Right hindlimb (tissue), 1 donor: ENCODE data around the gene CNNM2.
"Not testable (repeated sequence)": the region's sequence is repeated elsewhere in the genome, so short reads cannot be mapped to it uniquely, and the experiment has no call there.

Experiments used
- DNase-seq: peaks from one replicate; pipeline ENCODE4 v3.0.0-alpha.2; 2018

The CNNM2 gene

DNA sequence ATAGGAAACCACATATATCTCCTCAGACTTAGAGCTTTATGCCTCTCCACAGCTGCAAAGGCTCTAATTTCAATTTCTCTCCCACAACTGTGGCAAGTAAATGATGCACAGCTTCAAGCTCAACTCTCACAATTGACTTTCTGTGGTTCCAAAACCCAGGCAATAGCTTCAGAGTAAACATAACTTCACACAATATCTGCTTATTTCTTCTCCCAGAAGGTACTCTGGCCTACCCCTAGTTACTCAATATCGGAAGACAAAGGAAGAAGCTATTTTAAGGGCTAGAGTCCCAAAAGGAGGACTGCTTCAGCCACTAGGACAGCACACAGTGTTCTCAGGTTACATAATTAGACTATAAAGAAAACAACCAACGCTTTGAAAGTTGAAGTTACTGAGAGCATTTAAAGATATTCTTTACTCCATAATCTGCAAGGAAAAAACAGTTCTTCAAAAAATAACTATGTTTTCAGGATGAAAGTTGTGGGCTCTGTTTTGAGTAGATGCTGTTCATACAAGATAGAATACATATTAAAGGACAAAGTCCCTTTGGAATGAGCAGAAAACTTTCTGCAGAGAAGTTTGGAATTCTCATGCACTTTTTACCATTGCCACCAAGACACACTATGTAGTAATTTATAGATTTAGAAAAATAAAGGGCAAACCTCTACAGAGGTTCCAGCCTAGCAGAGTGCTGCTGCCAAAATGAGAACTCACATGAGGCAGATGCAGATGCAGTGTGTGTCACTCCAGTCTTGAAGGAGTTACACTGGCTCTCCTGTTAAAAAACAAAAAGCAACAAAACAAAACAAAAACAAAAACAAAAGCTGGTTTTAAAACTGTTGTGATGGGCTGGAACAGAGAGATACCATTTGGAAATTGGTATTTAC, 193.2 kb downstream of the CNNM2 start:
- peak; percentile 29 for DNase-seq

DNA sequence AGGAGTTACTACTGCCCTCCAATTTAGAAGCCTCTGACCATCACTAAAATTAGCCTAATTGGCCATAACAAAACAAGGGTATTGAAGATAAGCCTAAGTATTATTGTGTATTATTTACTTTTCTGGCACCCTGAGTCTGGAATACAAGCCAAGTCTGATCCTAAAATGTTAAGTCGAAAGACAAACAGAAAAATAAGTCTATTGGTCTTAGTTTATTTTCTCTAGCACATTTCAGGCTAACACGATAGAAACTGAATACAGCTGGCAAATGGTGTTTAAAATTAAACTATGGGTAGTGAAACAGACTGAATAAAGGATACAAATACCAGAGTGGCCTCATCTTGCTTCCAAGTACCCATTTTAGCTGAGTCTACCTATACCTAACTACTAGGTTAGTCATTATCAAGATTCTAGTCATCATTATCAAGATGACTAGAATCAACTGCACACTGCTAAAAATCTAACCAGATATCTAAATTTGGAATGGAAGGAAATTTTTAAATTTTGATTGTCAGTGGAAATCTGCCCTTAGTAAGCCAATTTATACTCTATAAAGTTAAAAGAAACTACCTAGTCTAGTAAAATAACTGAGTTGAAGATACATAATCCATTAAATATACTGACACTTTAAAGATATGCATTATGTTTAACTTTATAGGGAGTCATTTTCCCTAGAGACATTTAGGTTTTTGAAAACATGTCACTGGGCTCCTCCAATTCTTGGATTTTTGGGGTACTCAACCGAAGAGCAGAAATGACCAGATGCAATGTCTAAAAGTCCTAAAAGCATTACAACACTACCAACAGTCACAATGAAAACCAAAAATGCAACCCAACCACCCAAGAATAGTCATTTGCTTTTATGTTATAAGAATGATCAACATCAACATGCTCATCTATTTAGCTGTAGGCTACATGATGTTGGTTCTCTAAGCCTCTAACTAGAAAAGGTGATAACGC, 194.1 kb downstream of the CNNM2 start:
- no peak for DNase-seq

DNA sequence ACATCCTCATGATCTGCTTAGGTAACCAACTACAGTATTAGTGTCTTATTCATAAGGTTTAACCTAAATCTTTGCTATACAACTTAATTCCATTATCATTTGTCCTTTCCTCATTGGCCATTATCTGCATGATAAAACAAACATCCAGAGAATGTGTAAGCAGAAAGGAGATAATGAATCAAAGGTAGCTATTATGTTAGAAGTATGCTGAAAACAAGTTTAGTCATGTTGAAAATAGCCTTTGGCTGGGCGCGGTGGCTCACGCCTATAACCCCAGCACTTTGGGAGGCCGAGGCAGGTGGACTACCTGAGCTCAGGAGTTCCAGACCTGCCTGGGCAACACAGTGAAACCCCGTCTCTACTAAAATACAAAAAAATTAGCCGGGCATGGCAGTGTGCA, 196.8 kb downstream of the CNNM2 start:
- DNase-seq = no peak

DNA sequence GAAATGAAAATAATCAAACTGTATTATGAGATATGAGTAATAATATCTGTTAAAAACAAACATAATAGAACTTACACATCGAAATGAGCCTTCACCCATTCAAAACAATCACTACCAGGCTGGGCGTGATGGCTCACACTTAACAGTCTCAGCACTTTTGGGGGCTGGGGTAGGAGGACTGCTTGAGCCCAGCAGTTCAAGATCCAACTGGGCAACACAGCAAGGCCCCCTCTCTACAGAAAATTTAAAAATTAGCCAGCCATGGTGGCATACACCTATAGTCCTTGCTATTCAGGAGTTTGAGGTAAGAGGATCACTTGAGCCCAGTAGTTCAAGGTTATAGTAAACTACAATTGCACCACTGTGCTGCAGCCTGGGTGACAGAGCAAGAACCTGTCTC, 199.2 kb downstream of the CNNM2 start:
- no peak for DNase-seq

DNA sequence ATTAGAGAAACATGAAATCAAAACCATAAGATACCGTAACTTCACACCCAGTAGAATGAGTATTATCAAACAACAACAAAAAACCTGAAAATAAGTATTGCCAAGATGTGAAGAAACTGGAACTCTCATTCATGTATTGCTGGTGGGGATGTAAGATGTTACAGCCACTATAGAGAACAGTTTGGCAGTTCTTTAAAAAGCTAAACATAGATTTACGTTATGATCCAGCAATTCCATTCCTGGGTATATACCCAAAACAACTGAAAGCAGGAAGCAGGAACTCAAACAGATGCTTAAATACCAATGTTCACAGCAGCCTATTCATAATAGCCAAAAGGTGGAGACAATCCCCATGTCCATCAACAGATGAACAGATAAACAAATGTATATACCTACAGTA, 202.5 kb downstream of the CNNM2 start:
- DNase-seq = no peak

DNA sequence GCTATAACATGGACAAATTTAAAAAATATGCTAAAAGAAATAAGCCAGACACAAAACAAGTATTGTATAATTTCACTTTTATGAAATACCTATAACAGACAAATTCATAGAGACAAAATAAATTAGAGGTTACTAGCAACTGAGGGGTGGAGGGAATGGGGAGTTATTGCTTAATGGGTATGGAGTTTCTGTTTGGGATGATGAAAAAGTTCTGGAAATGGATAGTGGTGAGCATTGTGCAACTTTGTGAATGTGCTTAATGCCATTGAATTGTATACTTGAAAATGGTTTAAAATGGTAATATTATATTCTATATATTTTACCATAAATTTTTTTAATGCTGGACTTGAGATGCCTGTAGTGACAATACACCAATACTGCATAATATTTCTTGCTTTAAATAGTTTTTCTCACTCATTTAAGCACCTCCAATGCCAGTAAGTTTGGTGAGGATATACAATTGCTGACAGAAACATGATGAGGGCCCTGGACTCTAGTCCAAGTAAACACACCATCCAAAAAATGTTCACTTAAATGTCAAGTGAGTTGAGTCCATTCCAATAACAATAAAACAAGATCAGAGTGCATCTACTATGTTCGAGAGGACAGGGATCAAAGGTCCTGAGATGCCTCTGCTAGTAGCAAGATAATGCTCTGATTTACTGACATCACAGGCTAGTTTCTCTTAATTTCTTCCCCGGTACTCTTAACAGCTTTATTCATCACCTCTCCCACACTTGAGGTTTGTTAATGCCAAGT, 203.1 kb downstream of the CNNM2 start:
- no peak for DNase-seq

DNA sequence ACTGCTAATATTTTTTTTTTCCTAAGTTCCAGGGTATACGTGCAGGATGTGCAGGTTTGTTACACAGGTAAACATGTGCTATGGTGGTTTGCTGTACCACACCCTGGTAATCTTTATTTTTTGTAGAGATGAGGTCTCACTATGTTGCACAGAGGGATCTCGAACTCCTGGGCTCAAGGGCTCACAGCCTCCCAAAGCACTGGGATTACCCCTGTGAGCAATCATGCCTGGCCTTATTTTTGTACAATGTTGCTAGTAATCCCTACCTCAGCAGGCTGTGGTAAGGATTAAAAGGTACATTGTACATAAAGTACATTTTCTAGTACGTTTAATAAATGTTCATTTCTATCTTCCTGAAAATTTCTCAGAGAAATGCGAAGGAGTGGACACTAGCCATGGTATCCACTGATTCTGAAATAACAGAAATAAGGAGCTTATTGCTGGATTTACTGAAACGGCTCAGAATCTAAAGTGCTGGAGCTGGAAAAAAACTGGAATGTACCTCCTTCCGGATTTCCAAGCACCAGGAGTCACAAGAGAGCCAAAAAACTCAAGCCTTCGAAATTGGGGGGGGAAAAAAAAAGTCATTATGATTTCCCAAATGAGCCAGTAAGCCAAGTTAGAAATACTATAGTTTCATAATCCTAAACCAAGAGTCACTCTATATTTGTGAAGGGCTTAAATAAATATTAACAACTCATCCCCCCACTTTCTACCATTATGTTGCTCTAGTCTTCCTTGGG, 205.4 kb downstream of the CNNM2 start:
- no peak for DNase-seq

DNA sequence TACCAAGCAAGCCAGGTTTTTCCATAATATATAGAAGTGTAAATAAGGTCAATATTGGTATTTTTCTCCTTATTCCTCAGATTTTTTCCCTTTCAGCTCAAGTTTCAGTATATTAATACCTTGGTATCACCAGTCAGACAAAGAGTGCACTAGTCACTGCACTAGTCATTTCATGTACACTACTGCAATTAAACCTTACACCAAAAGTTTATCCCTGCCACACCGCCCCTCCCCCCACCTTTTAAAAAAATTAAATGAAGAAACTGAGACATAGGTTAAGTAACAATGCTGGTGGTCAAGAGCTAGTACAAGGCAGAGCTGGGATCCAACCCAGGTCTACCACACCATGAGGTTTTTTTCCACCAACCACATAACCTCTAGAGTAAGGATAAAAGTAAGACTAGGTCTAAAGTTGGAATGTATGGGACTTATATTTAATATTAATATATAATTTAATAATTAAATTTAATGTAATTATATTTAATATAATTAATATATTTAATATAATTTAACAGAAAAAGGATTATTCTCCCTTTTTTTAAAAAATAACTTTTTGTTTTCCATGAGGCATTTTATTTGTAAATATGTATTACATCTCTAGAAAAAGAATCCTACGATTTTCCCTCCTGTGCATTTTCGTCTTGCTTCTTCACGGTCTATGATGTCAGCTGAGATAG, 206.5 kb downstream of the CNNM2 start:
- no peak for DNase-seq

DNA sequence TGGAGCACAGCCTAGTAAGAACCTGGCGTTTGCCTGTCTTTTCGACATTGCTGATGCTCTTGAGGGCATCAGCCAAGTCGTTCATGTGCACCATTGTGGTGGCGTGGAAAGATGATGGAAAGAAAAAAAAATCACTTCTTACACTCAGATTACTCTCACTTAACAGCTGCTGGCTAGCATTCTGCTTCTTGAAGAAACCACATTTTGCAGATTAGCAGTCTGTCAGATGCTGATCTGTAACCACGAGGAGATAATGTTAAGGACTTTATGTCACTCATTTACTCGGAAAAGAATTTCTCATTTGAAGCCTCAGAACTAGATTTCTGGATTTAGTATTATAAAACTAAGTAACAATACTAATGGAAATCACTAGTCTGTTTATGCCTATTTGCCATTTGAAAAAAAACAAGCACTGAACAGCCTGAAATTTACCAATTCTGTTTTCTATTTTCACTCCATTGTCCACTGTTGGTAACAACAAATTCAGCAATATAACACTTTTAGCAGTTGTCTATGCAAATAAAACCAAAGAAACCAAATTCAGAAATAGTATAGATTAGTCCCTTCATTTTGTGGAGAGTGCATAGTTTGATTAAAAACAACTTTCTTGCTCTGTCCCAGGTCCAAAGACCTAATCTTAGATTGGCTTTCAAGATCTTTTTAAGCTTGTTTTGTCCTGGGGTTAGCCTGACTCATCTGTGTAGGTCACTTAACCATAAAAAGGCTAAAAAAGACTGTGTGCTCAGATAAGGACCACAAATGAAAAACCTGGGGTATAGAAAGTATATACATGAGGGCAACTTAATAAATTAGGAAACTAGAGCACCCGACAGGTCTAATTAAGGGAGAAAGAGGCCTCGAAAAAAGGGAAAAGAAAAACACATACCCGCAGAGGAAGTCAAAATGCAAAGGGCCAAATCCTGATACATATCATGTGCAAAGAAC, 207.5 kb downstream of the CNNM2 start:
- DNase-seq = no peak

DNA sequence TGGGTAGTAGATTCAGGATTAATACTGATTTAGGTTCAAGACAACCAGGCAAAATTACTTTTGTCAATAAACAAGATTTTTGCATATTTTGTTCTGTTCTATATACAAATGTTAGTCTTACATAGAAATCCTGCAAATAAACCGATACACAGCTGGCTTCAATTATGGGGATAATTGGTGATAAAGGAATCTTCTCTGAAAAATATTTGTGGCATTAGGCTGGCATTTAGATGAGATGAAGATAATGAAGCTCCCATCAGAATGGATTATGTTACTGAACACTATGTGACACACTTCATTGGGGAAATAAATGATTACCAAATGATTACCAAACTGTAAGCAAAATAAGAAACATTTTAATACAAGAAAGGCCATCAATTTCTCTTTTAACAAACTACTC, 209.1 kb downstream of the CNNM2 start:
- no peak for DNase-seq

DNA sequence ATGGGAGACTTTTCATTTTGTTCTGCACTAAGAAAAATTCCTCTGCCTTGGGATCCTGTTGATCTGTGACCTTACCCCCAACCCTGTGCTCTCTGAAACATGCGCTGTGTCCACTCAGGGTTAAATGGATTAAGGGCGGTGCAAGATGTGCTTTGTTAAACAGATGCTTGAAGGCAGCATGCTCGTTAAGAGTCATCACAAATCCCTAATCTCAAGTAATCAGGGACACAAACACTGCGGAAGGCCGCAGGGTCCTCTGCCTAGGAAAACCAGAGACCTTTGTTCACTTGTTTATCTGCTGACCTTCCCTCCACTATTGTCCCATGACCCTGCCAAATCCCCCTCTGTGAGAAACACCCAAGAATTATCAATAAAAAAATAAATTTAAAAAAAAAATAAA, 212.1 kb downstream of the CNNM2 start:
- not testable (repeated sequence) for DNase-seq

DNA sequence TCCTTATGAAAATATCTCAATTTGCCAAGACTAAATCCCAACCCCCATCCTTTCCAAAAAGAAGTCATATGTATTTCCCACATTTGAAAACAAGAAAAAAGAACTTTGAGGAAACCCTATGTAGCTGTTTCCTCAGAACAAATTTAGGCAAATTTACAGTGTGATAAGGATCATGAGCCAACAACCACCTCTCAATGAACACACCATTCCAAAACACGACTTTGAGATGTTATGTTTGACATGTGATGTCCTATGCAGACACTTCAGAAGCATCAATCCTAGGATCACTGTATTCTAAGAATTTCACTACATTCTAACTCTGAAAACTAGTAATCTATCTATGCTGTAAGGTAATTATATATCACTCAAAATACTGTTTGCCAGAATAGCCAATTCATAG, 212.8 kb downstream of the CNNM2 start:
- DNase-seq = no peak

DNA sequence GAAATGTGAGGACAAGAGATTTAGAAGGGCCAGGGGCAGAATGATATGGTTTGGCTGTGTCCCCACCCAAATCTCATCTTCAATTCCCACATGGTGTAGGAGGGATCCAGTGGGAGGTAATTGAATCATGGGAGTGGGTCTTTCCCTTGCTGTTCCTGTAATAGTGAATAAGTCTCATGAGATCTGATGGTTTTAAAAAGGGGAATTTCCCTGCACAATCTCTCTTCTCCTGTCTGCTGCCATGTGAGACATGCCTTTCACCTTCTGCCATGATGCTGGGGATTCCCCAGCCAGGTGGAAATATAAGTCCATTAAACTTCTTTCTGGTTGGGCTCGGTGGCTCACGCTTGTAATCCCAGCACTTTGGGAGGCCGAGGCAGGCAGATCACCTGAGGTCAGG, 217.1 kb downstream of the CNNM2 start:
- not testable (repeated sequence) for DNase-seq

DNA sequence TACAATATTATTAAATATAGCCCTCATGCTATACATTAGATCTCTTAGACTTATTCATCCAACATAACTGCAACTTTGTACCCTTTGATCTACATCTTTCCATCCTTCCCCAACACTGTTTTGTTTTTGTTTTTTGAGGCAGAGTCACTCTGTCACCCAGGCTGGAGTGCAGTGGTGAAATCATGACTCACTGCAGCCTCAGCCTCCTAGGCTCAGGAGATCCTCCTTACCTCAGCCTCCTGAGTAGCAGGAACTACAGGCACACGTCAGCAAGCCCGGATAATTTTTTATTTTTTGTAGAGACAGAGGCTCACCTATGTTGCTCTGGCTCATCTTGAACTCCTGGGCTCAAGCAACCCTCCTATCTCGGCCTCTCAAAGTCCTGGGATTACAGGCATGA, 221.7 kb downstream of the CNNM2 start:
- no peak for DNase-seq
